ENCODE results near the gene FAM186B.
A peak's percentile ranks its signal among the peaks of the same experiment; 100 is the strongest.

Gene FAM186B

GRCh38 chr12:49538510-49539403, 66.7 kb downstream of the FAM186B start, which contains the start of gene KCNH3:
TSS of gene KCNH3 (plus strand) at chr12:49539030. CDS start at chr12:49539417, 387 bp downstream.
- Mint-ChIP-seq H3K27ac (no peak within 1 kb of the TSS), H3K36me3 (ENCODE audit: low read depth) (no peaks in the 10 kb centered on the region), H3K9me3 (no peaks in the 10 kb centered on the region), H3K27me3 (ENCODE audit: low read depth) (peaks cover 60% of the 10 kb centered on the region), H3K4me1 (ENCODE audit: low read depth) (peaks cover 7% of the 10 kb centered on the region), H3K4me3 (peak within 1 kb of the TSS; percentile 67)

DNA sequence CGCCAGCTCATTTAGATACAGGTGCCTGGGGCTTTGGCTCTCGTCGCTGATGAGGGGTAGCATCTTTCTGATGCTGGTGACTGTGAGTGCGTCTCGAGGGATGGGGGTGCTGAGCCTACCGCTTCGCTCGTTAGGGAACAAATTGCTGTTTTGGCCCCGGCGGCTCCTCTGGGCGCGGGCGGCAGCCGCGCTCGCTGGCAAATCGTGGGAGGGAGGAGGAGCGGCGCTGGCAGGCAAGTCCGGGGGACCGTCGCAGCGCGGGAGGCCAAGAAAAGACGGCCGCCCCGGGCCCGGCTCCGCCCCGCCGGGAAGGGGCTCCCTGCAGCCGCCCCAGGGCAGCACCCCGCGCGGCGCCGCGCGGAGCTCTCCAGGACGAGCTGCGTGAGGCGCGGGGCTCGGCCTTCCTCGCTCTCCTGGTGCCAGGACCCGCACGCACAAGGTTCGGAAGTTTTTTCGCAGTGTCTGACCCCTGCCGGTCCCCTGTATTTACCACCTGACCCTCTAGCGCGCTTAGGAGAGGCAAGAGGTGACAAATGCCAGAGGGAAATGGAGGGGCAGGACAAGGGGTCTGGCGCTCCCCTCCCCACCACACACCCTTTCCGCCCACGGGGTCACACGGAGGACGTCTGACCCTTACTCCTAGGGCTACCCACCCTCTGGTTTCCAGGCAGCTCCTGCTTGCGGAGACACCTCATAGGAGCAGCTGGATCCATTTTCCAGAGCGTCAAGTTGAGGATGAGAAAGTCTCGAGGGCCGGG, 67.5 kb downstream of the FAM186B start:
- Mint-ChIP-seq H3K4me1 (ENCODE audit: low read depth) (peaks cover 4% of the 10 kb centered on the region), H3K27me3 (ENCODE audit: low read depth) (peaks cover 60% of the 10 kb centered on the region), H3K36me3 (ENCODE audit: low read depth) (no peaks in the 10 kb centered on the region), H3K9me3 (no peaks in the 10 kb centered on the region), H3K4me3 (peak overlapping the region; percentile 75), H3K27ac (no peak overlapping the region)
